ENCODE data around the gene CTDSP2. TPM values are rescaled to one million over a fixed set of nuclear protein-coding genes. Genes with fewer than 3 reads are reported as not detected.
"Not testable (repeated sequence)": the region's sequence is repeated elsewhere in the genome, so short reads cannot be mapped to it uniquely, and the experiment has no call there.

The CTDSP2 gene
- total RNA-seq, 1 experiment from 2014 or later: 887 TPM

DNA sequence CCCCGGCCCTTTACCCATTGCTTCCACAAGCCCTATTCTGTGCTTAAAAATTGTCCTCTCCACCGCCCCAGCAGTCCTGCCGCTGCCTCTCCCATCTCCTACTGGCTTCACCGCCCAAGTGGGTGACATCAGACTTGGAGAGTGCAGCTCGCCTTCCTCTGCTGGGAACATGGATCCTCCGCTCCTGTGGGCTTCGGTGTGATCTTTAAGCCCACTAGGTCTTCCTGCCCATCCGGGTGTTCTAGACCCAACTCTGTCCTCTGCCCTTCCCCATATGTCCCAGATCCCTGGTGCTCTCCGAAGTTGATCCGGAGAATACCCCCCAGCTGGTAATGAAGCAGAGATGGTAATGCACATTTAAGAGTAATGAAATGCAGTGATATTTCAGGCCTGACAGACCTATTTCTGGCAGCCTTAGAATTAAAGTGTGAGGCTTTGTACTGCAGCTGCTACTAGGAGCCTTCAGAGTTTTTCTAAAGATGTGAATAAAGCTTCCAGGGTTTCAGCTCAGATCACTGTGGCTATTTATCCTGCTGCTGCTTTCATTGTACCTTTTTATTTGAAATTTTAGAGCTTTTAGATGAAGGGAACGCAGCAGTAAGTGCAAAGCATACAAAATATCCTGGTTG lies 22.9 kb upstream of the CTDSP2 start:
- Histone ChIP-seq H3K36me3 (no peaks in the 10 kb centered on the region), H3K9me3 (replicated peaks) (no peaks in the 10 kb centered on the region; the same call in 1 of the 2 replicates), H3K27me3 (peaks cover 1% of the 10 kb centered on the region; the same call in 1 of the 2 replicates), H3K27ac (peak overlapping the region; percentile 71), H3K4me1 (peaks cover 28% of the 10 kb centered on the region), H3K4me3 (peak overlapping the region; percentile 37)
- DNase-seq: peak; percentile 100

DNA sequence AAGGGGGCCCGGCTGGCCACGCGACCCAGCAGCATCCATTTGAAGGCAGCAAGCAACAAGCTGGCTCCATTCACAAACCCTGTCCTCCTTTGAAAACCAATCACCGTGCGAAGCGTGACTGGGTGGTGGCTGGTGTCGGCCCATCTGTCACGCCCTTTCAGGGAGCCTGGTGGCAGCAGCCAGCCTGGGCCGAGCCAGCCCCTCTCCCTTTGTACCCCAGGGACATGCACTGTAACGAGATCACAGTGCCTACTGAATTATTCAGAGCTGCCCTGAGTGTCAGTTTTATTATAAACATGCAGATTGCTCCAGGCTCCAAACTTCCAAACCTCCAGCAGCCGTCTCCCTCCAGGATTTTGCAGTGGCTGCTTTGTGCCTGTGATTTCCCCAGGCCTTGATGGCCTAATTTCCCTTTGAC lies 22.3 kb upstream of the CTDSP2 start:
- peak; percentile 100 for DNase-seq
- Histone ChIP-seq H3K27me3 (peaks cover 7% of the 10 kb centered on the region), H3K4me1 (peaks cover 31% of the 10 kb centered on the region), H3K27ac (peak overlapping the region; percentile 71), H3K9me3 (replicated peaks) (no peaks in the 10 kb centered on the region; the same call in 1 of the 2 replicates), H3K36me3 (no peaks in the 10 kb centered on the region), H3K4me3 (peak overlapping the region; percentile 37)

DNA sequence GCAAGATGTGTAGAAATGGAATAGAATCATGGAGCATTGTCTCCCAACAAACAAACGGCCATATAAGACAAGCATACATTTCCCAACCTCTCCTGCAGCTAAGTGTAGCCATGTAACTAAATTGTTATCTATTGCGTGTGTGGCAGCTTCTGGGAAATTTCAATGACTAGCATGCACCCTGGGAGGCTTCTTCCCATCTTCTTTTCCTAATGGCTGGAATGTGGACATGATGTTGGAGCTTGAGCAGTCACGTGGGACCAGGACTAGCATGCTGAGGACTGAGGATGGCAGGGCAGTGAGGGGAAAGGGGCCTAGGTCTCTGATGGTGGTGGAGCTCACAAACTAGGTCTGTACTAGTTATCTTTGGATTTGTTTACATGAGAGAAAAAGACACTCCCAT lies 21.7 kb upstream of the CTDSP2 start:
- peak overlapping the region; percentile 37 for H3K4me3 ChIP-seq
- DNase-seq: peak; percentile 93 to 98
- H3K4me1 ChIP-seq: peaks cover 34% of the 10 kb centered on the region
- H3K27me3 ChIP-seq: peaks cover 13% of the 10 kb centered on the region
- peak overlapping the region; percentile 71 for H3K27ac ChIP-seq
- H3K9me3 ChIP-seq (replicated peaks): no peaks in the 10 kb centered on the region
- H3K36me3 ChIP-seq: no peaks in the 10 kb centered on the region

DNA sequence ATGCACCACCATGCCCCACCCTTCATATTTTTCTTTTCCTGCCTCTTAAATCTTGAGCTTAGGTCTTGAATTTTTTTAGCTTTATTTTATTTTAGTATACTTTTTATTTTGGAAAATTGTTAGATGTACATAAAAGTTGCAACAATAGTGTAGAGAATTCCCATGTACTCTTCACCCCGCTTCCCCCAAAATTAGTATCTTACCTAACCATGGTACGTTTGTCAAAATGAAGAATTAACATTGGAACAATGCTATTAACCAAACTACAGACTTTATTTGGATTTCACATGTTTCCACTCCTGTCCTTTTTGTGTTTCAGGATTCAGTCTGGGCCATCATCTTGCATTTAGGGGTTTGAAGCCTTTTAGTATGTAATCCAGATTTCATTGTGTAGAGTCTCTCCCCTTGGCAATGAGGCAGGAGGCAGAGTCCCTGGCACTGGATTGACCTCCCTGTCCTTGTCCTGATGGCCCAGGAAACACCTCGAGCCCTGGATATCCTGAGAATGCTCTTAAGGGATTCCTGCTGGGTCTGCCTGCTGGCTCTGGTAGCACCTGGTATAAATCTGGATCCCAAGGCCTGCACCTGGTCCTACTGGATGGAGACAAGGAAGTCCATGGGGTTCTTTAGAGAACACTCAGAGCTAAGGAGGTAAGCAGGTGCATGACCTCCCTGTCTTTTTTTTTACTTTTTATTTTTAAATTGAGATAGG lies 19.9 kb upstream of the CTDSP2 start:
- Histone ChIP-seq H3K27me3 (peaks cover 31% of the 10 kb centered on the region), H3K9me3 (replicated peaks) (no peaks in the 10 kb centered on the region), H3K4me1 (peaks cover 34% of the 10 kb centered on the region), H3K36me3 (no peaks in the 10 kb centered on the region), H3K27ac (no peak overlapping the region), H3K4me3 (no peak overlapping the region)
- no peak for DNase-seq

DNA sequence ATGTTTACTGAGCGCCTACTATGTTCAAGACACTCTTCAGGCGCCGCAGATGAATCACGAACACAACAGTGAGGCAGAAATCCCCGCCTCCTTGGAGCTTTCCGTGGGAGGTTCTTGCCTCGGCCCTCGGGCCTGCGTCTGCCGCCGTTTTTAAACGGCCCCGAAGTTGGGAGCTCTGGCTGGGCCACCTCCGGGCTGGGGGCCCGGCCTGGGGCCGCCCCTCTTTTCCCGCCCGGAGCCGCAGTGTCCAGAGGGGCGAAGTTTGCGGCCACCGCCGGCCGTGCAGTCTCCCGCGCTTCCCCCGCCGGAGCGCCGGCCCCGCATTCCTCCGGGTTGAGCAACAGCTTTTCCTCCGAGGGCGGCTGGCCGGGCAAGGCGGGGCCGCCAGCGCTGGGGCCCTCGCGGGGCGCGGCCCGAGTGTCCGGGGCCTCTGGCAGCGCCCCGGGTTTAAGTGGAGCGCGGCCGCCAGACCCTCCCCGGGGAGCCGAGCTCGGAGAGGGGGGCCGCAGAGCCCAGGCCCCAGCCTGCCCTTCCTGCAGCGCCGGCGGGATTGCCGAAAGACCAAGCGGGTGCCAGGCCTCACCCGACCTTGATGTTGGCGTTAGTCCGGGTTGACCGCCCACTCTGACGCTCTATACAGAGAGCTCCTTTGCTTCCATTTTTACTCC lies 18.7 kb upstream of the CTDSP2 start:
- Histone ChIP-seq H3K27ac (peak overlapping the region; percentile 62), H3K27me3 (peaks cover 39% of the 10 kb centered on the region), H3K4me1 (peaks cover 30% of the 10 kb centered on the region), H3K4me3 (peak overlapping the region; percentile 63), H3K36me3 (no peaks in the 10 kb centered on the region), H3K9me3 (replicated peaks) (no peaks in the 10 kb centered on the region)
- DNase-seq: peak; percentile 99 to 100

DNA sequence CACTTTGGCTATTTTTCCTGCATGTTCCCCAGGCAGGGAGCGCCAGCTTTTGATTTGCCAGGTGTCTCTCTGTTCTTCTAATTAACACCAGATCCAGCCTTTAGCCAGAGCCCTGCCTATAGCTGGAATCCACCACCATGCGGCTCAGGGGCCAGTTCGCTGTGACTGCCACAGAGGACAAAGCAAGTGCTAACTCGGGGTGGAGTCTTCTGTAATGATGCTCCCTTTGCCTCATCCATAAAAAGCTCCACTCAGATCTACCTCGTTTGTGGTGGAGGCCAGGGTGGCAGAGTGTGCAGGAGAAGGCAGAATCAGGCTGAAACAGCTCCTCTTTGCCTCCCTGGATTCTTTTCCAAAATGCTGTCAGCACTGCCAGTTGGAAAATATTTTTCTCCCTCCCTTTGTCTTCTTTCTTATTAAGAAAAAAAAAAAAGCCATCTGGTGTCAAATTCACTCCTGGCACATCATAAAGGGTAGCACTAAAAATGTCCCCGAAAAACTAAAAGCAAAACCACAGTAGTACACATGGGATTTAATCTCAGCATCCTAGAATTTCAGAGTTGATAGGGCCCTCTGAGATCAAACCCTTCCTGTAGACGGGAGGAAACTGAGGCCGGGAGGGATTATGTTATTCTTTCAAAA lies 18.0 kb upstream of the CTDSP2 start:
- DNase-seq: peak; percentile 89 to 95
- Histone ChIP-seq H3K9me3 (replicated peaks) (no peaks in the 10 kb centered on the region), H3K4me3 (peak overlapping the region; percentile 63), H3K4me1 (peaks cover 23% of the 10 kb centered on the region), H3K27ac (peak overlapping the region; percentile 62), H3K36me3 (no peaks in the 10 kb centered on the region), H3K27me3 (peaks cover 45% of the 10 kb centered on the region)

DNA sequence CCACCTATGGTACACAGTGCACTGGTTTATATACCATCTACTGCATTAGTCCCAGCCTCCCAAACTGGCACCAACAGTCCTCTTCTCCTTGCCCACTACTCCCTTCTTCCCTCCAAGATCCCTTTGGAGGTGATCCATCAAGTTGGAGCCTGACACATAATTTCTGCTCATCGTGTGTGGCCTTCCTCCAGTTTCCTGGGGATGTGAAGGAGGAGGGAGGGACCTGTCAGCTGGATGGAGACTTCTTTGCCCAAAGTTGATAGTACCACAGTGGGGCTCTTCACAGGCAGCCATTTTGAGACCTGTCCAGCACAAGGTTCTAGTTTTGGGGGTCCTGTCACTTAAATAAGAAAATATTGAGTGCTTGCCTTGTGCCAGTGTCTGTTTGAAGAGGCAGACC lies 17.1 kb upstream of the CTDSP2 start:
- H3K36me3 ChIP-seq: no peaks in the 10 kb centered on the region
- peaks cover 54% of the 10 kb centered on the region for H3K27me3 ChIP-seq
- no peak overlapping the region for H3K4me3 ChIP-seq
- H3K27ac ChIP-seq: no peak overlapping the region
- DNase-seq: no peak
- H3K9me3 ChIP-seq (replicated peaks): no peaks in the 10 kb centered on the region
- peaks cover 17% of the 10 kb centered on the region for H3K4me1 ChIP-seq

DNA sequence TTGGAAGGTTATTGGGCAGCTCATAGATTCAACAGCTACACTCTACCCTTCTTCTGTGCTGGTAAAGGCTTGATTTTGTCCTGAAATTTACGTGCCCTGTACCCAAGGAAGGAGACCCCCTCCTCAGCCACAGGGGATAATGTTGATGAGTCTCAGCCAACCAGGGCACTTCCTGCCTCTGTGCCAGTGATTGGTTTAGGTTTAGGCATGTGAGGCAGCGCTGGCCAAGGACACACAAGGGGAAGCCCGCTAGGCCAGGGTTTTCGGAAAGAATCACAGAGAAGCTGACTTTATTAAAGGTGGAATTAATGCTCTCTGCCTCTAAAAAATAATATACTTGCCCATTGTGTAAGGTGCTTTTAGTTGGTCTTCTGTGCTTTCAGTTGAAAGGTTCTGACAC lies 15.4 kb upstream of the CTDSP2 start:
- Histone ChIP-seq H3K27me3 (peaks cover 58% of the 10 kb centered on the region), H3K4me1 (peaks cover 8% of the 10 kb centered on the region), H3K9me3 (replicated peaks) (peaks cover 2% of the 10 kb centered on the region; the same call in 1 of the 2 replicates), H3K4me3 (no peak overlapping the region), H3K27ac (no peak overlapping the region), H3K36me3 (no peaks in the 10 kb centered on the region)
- DNase-seq: no peak

DNA sequence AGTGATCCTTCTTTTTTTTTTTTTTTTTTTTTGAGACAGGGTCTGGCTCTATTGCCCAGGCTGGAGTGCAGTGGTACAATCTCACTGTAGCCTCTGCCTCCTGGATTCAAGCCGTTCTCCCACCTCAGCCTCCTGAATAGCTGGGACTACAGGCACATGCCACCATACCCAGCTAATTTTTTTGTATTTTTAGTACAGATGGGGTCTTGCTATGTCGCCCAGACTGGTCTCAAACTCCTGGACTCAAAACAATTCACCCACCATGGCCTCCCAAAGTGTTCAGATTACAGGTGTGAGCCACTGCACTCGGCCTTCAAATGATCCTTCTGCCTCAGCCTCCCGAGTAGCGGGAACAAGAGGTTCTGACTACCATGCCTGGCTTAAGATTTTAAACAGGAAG lies 14.4 kb upstream of the CTDSP2 start:
- H3K36me3 ChIP-seq; DNase-seq; H3K4me1 ChIP-seq; H3K9me3 ChIP-seq (replicated peaks); H3K4me3 ChIP-seq; H3K27ac ChIP-seq: not testable (repeated sequence)
- peaks cover 65% of the 10 kb centered on the region for H3K27me3 ChIP-seq

DNA sequence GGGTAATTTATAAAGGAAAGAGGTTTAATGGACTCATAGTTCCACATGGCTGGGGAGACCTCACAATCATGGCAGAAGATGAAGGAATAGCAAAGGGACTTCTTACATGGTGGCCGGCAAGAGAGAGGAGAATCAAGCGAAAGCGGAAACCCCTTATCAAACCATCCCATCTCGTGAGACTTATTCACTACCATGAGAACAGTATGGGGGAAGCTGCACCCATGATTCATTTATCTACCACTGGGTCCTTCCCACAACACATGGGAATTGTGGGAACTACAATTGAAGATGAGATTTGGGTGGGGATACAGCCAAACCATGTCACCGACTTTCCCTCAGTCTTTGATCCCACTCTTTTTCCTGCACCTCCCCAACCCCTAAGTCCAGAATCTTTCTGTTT lies 12.6 kb upstream of the CTDSP2 start:
- Histone ChIP-seq H3K36me3 (no peaks in the 10 kb centered on the region), H3K27ac (no peak overlapping the region), H3K27me3 (peaks cover 75% of the 10 kb centered on the region), H3K4me1 (peaks cover 3% of the 10 kb centered on the region; the same call in 1 of the 2 replicates), H3K4me3 (no peak overlapping the region), H3K9me3 (replicated peaks) (peaks cover 14% of the 10 kb centered on the region)
- DNase-seq: peak in 1 of 2 experiments; percentile 68

DNA sequence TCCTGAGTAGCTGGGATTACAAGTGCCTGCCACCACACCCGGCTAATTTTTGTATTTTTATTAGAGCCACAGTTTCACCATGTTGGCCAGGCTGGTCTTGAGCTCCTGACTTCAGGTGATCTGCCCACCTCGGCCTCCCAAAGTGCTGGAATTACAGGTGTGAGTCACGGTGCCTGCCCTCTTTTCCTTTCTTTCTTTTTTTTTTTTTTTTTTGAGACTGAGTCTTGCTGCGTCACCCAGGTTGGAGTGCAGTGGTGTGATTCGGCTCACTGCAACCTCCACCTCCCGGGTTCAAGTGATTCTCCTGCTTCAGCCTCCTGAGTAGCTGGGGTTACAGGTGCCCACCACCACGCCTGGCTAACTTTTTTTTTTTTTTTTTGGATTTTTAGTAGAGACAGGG lies 11.6 kb upstream of the CTDSP2 start:
- not testable (repeated sequence) for H3K36me3 ChIP-seq, DNase-seq, H3K4me3 ChIP-seq, H3K27ac ChIP-seq, H3K4me1 ChIP-seq
- peaks cover 14% of the 10 kb centered on the region for H3K9me3 ChIP-seq (replicated peaks)
- H3K27me3 ChIP-seq: peaks cover 74% of the 10 kb centered on the region

DNA sequence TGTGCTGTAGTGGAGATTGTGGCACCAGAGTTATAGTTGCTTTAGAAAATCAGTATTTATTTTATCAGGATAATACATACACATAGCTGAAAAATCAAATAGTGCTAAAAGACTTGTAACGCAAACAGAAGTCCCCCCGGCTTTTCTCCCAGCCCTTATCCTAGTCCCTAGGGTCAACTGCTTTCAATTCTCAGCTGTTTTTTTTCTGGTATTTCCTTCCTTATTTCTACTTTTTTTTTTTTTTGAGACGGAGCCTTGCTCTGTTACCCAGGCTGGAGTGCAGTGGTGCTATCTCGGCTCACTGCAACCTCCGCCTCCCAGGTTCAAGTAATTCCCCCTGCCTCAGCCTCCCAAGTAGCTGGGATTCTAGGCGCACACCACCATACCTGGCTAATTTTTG lies 8.4 kb upstream of the CTDSP2 start:
- peaks cover 14% of the 10 kb centered on the region for H3K9me3 ChIP-seq (replicated peaks)
- peaks cover 79% of the 10 kb centered on the region for H3K27me3 ChIP-seq
- peaks cover 9% of the 10 kb centered on the region for H3K4me1 ChIP-seq
- no peaks in the 10 kb centered on the region for H3K36me3 ChIP-seq
- no peak overlapping the region for H3K4me3 ChIP-seq
- no peak for DNase-seq
- H3K27ac ChIP-seq: no peak overlapping the region

DNA sequence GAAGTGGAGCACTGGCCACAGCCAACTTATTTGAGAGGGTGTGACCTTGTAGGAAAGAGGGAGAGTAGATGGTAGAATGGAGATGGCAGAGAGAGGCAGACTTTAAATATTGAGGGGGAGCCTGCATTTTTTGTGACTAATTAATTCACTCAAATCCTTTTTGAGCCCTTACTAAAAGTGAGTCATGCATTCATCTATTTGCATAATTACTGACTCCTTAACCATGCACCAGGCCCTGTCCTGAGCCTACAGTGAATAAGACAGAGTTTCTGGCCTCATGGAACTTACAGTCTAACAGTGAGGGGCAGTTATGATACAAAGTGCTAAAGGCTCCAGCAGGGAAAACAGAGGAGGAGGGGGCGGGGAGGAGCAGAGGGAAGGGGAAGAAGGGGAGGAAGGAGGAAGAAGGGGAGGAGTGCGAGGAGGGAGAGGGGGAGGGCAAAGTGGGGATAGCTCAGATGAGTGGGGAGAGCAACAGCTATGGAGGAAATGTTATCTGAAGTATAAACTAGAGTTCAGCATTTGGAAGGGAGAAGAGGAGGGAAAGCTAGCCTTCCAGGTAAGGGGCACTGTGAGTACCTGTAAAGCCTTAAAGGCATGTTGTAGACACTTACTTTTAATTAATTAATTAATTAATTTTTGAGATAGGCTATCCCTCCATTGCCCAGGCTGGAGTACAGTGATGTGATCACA lies 7.5 kb upstream of the CTDSP2 start:
- no peak overlapping the region for H3K4me3 ChIP-seq
- H3K36me3 ChIP-seq: no peaks in the 10 kb centered on the region
- peak in 1 of 2 experiments; percentile 66 for DNase-seq
- H3K4me1 ChIP-seq: peaks cover 9% of the 10 kb centered on the region
- no peak overlapping the region for H3K27ac ChIP-seq
- peaks cover 79% of the 10 kb centered on the region for H3K27me3 ChIP-seq
- peaks cover 14% of the 10 kb centered on the region for H3K9me3 ChIP-seq (replicated peaks)

Data from SJCRH30 (cell line).